NCI-H2107 treated with DMSO at 0.1 percent for 48 hours (cell line): Measurements from ENCODE around the gene TRAF3IP1.
A peak's percentile ranks its signal among the peaks of the same experiment; 100 is the strongest.
"Not testable (repeated sequence)": the region's sequence is repeated elsewhere in the genome, so short reads cannot be mapped to it uniquely, and the experiment has no call there.

Source experiments
- DNase-seq: peaks from one replicate; lab custom pipeline; 2025; ENCODE audit not compliant: unreplicated experiment; lab: John Stamatoyannopoulos, UW

The TRAF3IP1 gene

DNA sequence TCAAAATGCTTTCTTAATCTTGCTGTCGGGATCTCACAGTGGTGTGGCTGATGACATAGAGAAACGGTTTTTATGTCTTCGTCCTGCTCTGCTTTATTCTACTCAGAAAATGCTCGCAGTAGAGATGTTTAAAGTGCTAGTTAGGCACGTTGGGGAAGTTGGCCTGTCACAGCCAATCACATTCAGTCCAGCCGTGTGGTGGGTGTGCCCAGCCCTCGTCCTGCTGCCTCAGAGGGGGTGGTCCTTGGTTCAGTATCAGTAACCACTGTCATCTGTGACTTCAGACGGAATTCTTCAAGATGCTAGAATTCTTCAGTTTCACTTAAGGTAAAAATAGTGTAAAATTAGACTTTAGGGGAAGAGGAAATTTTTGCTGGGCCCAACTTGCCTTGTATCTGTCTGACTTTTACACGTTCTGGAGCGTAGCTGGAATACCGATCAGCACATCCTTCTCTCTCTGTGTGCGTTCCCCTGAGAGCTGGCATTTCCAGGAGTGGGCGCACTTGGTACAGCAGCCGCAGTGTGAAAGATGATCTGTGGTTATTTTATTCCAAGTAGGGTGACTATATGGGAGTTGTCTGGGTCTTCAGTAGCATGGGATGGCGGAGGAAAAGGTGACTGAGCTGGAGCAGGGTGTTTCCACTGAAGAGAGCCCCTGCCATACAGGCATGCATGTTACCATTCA lies 18.5 kb downstream of the TRAF3IP1 start:
- peak; percentile 17 for DNase-seq

DNA sequence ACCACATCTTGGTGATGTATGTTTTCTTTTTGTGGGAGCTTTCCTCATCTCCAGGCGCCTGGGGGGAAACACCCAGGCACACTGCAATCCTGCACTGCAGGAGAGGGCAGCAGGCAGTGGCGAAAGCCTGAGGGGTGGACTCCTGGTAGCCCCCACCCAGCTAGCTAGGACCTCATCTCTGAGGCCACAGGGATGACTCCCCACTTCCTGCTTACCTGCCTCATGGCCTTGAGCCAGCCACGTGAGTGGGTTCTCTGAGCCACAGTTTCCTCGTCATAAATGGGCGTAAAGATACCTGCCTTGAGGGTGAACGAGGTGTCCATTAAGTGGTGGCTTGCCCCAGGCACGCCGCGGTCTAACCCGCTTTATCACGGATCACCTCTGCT lies 19.1 kb downstream of the TRAF3IP1 start:
- DNase-seq: no peak

DNA sequence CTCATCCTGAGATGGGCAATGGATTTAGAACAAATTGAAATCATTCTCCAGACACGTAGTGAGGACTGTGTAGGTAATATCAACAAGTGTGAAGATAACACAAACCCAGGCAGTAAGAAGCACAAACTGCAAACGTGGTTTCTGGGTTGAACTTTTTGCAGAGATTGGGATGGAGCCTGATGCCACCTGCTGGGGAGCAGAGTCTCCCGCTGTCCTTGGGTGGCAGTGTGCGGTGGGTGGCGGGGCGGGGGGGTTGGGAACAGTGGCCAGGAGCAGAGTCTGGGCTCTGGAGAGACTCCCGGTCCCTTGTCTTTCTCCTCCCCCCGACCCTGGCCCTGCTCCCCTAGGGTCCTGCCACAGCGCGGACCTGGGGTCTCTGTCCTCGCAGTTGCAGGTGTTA lies 19.5 kb downstream of the TRAF3IP1 start:
- DNase-seq: no peak

DNA sequence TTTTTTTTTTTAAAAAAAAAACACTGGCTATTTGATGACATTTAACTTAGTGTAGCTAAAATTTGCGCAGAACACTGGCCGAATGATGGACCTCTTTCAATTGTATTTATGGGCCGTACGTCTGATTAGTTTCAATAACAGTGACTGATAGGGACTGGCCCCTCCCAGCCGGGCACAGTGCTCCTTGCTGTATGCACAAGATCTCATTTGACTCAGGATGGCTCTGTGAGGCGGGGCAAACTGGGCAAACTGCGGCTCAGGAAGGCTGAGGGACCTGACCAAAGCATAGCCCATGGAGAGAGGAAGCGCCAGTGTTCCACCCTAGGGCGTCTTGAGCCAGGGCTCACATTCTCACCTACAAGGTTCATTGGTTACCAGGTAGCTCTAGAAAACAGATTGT lies 21.2 kb downstream of the TRAF3IP1 start:
- DNase-seq: no peak

DNA sequence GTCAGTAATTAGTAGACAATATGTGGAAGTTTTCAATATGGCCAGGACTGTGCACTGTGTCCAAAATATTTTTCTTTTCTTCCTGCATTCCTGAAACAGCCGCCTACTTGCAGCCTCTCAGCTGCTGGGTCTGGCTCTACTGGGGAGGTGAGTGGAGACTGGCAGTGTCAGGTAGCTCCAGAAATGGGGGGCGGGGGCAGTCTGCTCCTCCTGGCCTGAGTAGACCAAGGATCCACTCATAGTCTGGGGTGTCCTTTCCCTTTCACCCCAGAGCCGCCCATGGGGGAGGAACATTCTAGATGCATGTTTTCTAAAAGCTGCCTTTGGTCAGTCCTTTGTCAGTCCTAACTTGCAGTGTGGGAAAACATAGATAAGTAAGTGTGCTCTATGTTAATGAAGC lies 23.7 kb downstream of the TRAF3IP1 start:
- DNase-seq: no peak

DNA sequence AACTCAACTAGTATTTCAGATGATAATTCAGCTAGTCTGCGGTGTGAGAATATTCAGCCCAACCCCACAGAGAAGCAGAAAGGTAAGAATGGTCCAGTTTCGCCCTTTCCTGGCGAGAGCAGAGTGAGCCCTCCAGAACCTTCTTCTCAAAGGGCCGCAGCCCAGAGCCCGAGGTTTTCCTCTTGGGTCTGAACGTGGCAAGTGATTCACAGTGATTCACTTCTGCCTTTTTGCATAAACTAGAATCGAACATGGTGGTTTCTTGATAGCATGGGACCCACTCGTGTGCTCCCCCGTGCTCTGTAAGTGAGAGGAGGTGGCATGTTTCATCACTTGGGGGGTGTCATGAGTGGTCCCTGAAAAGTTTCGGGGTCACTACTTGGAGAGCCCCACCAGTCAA lies 24.2 kb downstream of the TRAF3IP1 start:
- DNase-seq: no peak

DNA sequence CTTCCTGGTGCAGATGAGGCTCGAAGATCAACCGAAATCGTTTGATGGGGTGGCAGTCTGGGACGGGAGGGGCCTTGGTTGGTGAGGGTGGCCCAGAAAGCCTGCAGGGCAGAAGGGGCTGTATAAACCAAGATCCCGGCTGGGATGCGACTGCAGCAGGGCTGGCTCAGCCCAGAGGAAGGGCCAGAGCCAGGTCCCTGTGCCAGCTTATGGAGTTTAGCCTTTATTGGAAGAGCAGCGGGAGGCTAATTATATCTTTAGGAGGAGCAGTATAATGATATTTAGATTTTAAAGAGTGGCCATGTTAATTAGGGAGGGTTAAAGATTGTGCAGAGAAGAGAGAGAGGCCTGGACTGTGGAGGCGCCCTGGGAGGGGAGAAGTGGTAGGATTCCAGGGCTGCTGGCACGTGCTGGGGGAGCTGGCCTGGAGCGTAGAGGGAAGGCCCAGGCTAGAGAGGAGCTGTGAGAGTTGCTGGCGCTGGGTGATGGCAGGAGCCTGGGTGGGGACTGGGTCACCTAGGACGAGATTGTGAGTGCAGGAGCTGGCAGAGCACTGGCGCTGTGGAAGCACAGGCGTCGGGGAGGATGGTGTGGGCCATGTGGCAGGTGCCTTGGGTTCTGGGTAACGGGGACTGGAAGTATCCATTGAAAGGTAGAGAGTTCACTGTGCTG lies 25.1 kb downstream of the TRAF3IP1 start:
- no peak for DNase-seq

DNA sequence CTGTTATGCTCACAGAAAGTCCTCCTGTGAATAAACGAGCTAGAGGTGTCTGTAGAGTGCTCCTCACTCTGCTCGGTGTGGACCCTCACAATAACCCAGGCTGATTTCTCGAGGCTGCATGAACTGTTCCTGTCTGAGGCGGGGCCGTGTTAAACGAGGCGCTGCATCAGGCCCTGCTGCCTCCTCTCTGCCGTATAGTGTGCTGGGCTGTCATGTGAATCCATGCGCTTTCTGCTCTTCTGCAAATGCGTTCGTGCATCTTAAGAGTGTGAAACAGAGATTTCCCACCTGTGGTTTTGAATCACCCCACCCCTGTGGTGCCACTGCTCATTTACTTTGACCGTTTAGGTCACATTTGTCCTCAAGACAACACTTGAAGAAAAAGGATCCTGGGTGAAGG lies 26.2 kb downstream of the TRAF3IP1 start:
- DNase-seq: no peak

DNA sequence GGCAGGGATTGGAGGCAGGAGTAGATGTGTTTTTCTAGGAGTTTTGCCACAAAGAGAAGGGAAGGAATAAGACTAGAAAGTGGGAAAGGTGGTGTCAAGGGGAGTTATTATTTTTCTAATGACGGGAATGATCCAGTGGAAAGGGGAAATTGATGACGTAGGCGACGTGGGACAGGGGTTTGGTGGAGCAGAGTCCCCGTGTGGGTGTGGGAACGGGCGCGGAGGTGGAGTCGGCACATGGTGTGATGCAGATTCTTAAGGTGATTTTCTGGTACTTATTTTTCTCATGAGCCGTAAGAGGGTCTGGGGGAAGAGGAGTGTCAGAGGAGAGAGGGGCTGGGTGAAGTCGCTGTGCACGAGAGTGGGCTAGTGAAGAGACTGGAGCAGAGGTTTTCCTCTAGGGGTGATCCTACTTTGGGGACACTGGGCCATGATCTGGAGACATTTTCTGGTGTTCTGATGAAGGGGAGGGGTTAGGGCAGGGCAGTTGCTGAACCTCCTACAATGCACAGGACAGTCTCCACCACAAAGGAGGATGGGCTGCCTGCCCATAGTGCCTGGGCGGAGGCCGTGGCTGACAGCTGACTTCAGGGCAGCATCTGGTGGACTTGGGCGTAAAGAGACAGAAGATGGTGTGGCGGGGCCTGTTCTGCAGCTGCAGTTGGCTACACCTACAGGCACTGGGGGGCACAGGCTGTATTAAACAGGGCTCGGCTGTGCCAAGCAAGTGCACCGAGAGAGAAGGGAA lies 30.0 kb downstream of the TRAF3IP1 start:
- DNase-seq: no peak

DNA sequence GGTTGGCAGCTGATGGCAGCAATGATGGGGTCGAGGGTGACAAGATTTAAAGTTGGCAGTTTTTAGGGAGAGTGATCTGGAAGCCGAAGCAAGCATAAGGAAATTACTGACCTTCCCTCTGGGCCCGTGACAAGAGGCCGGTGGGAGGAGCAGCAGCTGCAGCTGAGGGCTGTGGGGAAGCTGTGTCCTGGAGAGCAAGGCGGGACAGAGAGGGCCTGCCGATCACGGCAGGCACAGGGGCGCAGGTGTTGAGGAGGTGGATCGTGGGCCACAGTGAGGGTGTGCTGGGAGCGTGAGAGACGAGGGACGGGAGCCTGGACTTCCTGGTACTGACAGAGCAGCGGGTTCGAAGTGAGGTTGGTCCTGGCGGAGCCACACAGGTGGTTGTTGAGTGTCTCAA lies 31.0 kb downstream of the TRAF3IP1 start:
- DNase-seq: no peak

DNA sequence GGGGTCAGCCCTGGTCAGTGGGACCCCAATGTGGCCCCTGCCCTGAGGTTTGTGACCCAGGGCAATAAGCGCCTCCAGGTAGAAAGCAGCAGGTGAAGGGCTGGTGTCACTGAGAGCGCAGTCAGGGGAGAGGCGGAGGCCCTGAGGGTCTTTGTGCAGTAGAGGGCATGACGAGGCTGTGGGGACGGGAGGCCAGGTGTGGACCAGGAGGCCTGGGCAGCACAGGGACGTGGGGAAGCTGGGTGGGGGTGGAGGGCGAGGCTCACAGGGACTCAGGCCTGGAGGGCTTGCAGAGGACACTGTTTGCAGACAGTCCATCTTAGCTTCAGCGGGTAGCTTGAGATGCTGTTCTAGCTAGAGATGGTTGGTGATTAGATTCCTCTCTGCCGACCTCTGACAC lies 32.0 kb downstream of the TRAF3IP1 start:
- DNase-seq: no peak

DNA sequence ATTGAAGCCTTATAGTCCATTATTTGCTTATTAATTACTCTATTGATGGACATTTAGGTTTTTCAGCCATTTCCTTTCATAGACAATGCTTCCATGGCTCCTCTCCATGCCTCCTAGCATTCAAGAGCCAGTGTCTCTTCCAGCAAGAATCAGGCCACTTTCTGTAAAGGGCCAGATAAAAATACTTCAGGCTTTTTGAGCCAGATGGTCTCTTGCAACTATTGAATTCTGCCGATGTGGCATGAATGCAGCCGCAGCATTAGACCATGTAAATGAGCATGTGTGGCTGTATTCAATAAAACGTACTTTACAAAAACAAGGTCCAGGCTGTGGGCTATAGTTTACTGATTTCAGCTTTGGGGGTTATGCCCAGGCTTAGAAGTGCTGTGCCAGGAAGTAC lies 38.5 kb downstream of the TRAF3IP1 start:
- DNase-seq: no peak

DNA sequence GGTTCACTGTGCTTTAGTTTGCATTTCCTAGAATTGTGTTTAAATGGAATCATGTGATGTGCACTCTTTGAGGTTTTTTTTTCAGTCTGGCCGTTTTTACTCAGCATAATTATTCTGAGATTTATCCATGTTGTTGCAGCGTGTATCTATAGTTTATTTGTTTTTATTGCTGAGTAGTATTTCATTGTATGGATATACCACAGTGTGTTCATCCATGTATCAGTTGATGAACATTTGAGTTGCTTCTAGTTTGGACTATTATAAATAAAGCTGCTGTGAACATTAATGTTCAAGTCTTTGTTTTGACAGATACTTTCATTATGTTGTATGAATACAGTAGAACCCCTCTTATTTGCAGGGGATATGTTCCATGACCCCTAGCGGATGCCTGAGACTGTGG lies 39.1 kb downstream of the TRAF3IP1 start:
- DNase-seq: no peak

DNA sequence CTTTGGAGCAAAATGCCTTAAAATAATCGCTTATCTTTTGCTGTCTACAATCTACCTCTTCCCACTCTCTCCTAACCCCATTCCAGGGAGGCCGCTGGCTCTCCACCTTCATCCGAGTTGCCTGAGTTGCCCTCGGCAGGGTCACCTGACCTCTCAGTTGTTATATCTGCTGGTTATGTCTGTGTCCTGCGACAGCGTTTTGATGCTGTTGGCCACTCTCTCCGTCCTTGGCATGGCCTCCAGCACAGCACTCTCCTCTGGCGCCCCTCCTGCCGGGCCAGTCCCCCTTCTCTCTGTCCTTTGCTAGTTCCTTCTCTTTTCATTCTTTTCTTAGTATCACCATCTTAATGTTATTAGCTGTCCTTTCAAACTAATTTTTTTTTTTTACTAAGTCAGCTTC lies 41.6 kb downstream of the TRAF3IP1 start:
- DNase-seq: no peak

DNA sequence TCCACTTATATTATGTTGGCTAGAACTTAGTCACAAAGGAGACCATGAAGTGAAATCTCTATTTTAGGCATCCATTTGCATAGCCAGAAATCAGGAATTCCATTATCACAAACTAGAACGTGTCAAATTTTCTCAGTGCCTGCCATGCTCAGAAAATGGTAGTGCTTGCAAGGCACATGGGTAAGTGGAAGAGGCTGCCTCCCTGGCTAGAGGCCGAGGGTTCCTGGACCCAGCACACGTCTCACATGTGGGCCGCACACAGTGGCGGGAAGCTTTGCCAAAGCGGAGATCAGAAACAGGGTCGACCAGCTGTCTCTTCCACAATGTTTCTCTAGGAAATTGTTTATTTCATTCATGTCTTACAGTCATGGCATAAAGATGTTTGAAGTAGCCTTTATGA lies 42.3 kb downstream of the TRAF3IP1 start:
- no peak for DNase-seq

DNA sequence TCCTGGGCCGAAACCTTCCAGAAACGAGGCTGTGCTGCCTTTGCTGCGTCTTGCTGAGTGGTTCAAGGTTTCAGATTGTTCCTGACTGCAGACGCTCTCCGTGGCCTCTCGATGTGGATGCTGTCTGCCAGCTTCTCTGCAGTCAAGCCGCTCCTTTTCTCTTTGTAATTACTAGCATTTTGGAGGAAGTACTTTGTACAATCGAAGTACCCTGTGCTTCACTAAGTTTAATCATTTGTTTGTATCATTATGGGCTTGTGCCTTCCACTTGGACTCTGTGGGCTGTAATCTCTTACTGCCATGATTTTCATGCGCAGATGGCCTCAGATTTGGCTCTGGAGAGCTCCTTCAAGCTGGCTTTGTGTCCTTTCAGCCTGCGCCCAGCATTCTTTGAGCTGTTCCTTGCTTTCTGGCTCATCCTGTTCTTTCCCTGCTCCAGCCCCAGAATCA lies 49.3 kb downstream of the TRAF3IP1 start:
- no peak for DNase-seq

DNA sequence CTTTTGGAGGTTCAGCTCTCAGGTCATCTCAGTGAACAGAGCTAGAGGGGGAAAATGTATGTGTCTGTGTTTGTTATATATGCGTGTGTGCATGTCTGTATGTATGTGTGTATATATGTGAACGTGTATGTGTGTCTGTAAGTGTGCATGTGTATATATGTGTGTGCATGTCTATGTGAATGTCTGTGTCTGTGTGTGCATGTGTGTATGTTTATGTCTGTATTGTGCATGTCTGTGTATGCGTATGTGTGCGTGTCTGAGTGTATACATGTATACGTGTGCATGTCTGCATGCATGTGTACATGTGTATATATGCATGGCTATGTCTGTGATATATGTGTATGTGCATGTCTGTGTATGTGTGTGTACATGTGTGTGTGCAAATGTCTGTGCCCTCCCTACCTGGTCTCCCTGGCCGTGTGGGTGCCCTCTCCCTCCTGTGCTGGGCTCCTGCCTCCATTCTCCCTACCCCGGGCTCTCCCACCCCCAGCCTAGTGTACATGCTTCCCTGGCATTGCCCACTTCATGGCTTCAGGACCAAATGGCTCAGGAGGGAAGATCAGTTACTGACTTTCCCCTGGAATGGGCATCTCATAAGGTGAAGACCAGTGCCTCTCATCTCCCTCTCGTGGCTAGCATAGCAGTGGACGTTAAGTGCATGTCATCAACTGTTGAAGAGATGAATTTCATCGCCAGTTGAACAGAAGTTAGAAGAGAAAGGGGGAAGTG lies 49.9 kb downstream of the TRAF3IP1 start:
- DNase-seq: no peak

DNA sequence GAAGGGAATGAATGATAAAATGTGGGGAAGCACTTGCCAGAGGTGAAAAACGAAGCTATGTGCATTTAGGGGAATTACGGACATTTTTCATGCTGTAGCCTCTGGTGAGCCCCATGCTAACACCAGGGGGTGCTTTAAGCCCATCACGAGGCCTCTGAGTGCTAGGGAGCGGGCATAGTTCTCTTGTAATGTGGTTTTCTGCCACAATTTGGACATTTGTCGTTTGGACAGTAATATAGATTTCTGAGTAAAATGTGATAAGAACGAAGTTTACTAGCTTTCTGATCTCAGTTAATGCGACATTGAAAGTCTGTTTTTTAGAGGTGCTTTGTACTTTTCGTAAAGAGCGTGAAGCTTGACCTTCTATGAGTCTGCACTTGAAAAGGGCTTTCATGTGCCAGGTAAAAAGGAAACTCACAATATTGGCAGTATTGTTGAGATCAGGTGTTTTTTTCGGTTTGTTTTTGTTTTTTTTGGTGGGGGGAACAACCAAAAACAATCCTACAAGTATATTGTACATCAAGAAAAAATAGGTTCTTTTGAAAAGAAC lies 50.6 kb downstream of the TRAF3IP1 start:
- peak; percentile 44 for DNase-seq

DNA sequence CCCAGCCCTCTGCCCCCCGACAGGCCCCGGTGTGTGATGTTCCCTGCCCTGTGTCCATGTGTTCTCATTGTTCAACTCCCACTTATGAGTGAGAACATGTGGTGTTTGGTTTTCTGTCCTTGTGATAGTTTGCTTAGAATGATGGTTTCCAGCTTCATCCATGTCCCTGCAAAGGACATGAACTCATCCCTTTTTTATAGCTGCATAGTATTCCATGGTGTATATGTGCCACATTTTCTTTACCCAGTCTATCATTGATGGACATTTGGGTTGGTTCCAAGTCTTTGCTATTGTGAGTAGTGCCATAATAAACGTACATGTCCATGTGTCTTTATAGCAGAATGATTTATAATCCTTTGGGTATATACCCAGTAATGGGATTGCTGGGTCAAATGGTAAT lies 52.0 kb downstream of the TRAF3IP1 start:
- not testable (repeated sequence) for DNase-seq

DNA sequence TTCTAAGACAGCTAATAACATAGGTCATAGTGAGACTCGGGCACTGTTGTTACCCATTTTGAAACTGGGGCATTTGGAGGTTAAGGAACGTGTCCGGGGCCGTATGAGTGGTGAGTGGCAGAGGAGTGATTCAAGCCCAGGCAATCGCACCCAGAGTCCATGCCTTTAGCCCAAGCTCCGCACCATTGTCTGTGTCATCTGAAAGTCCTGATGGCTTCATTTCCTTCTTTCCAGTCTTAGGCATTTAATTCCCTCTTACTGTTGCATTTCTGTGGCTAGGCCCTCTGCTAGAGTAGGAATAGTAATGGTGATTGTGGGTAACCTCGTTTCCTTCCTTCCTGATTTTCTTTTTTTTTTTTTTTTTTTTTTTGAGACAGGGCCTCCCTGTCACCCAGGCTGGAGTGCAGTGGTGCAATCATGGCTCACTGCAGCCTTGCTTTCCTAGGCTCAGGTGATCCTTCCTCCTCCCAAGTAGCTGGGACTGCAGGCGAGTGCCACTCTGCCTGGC lies 56.6 kb downstream of the TRAF3IP1 start:
- DNase-seq: no peak
